NCI-H1436 (cell line): ENCODE measurements around the gene TECR.
"Not testable (repeated sequence)": the region's sequence is repeated elsewhere in the genome, so short reads cannot be mapped to it uniquely, and the experiment has no call there.

ENCODE experiments used
- DNase-seq: peaks from one replicate; lab custom pipeline; 2025; lab: John Stamatoyannopoulos, UW

The TECR gene

DNA sequence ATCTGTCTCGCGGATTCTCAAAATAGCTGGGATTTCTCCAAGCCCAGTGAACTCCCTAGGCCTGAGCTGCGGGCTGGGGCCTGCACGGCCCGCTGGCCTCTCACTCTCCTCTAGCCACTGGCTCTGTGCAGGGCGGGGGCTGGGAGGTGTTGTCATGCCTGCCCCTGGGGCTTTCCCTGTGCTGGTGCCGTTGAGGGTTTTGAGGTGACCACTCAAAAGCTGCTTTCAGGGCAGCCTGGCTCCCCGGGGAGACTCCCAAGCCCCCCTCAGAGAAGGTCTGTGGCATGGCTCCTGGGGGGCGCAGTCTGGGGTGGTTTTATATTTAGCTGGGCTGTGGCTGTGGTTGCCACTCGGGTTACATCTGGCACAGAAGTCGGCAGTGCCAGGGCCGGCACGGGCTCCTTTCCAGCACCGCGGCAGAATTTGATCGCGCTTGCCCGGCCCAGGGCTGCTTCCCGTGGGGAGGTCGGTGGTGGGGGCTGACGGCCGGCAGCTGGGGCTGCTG is 32.5 kb downstream of the TECR start:
- no peak for DNase-seq

DNA sequence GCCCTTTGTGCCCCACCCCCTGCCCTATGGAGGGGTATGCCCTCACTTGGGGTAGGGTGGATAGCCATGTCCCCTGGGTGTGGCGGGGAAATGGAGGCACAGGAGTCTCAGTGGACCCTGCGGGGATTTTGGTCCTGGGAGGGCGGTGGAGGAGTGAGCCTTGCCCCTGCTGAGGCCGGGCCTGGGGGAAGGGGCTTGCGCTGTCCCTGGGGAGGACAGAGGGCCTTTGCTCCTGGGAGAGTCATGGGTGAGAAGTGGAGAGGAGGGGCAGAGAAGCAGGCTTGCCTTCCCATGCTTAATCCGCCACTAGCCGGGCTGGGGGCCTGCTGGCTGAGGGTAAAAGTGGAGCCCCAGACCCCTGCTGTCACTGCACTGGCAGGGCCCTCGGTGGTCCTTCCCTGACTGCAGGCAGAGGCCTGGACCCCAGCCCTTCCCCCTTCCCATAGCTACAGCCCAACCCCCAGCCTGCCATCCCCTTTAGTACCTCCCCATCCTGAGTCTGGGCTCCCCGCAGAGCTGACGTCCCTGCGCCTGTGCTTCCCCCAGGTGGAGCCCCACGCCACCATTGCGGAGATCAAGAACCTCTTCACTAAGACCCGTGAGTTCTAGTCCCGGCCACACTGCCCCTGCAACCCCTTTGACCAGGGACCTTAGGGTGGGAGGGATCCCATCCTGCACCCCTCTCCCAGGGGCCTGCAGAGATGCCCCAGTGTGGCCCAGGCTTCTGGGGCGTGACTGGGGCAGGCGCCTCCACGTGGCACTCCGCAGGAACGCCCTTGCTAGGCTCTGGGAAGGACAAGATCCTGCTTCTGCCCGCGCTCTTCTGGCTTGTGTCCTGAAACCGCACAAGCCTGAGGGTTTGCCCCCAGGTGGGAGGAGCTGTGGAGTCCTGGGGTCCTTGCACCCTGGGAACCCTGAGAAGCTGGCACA is 33.5 kb downstream of the TECR start:
- DNase-seq = no peak

DNA sequence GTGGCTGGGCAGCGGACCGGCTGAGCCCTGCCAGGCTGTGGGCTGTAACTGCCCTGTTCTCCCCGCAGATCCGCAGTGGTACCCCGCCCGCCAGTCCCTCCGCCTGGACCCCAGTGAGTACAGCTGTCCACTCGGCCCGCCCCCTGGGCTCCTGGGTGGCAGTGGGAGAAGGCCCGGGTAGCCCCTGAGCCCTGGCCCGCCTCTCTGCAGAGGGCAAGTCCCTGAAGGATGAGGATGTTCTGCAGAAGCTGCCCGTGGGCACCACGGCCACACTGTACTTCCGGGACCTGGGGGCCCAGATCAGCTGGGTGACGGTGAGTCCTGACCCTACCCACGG is 34.2 kb downstream of the TECR start:
- no peak for DNase-seq

DNA sequence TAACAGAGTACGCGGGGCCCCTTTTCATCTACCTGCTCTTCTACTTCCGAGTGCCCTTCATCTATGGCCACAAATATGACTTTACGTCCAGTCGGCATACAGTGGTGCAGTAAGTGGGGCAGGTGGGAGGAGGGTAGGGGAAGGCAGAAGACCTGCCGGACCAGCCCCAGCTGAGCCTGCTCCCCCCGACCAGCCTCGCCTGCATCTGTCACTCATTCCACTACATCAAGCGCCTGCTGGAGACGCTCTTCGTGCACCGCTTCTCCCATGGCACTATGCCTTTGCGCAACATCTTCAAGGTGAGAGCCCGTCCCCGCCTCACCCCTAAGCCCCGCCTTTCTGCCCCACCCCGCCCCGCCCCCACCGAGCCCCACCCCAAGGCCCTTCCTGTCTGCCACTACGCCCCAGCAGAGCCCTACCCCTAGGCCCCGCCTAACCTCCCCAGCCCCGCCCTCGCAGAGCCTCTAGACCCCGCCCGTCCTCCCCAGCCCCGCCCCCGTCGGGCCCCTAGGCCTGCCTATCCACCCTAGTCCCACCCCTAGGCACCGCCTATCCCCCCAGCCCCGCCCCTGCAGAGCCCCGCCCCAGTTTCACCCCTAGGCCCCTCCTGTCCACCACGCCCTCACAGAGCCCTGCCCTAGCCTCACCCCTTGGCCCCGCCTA is 34.7 kb downstream of the TECR start:
- no peak for DNase-seq

DNA sequence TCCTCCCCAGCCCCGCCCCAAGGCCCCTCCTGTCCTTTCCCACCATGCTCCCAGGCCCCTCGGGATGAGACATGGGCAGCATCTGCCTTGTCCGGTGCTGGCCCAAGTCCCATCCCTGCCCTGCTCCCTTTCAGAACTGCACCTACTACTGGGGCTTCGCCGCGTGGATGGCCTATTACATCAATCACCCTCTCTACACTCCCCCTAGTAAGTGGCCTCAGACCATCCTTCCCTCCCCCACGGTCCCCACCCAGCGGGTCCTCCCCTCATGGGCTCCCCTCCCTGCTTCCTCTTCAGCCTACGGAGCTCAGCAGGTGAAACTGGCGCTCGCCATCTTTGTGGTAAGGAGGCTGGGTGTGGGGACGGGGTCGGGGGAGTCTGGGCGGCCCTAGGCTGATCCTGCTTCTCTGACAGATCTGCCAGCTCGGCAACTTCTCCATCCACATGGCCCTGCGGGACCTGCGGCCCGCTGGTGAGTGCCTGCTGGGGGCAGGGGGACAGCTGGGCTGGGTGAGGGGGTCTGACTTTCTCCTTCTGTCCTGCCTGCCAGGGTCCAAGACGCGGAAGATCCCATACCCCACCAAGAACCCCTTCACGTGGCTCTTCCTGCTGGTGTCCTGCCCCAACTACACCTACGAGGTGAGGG is 35.4 kb downstream of the TECR start:
- not testable (repeated sequence) for DNase-seq

DNA sequence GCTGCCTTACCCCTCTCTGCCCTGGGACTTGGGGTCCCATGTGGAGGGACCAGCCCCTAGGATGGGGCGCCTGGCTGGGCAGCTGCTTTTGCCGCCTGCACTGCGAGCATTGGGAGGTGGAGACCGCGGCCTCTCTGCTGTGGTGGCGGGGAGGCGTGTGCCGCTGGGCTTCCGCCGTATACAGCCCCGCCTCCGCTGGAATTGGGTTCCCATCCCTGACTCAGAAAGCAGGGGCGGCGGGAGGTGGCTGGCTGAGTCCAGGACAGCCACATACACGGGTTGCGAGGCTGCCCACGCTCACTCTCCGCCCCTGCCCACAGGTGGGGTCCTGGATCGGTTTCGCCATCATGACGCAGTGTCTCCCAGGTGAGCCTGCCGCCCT is 35.9 kb downstream of the TECR start:
- no peak for DNase-seq

DNA sequence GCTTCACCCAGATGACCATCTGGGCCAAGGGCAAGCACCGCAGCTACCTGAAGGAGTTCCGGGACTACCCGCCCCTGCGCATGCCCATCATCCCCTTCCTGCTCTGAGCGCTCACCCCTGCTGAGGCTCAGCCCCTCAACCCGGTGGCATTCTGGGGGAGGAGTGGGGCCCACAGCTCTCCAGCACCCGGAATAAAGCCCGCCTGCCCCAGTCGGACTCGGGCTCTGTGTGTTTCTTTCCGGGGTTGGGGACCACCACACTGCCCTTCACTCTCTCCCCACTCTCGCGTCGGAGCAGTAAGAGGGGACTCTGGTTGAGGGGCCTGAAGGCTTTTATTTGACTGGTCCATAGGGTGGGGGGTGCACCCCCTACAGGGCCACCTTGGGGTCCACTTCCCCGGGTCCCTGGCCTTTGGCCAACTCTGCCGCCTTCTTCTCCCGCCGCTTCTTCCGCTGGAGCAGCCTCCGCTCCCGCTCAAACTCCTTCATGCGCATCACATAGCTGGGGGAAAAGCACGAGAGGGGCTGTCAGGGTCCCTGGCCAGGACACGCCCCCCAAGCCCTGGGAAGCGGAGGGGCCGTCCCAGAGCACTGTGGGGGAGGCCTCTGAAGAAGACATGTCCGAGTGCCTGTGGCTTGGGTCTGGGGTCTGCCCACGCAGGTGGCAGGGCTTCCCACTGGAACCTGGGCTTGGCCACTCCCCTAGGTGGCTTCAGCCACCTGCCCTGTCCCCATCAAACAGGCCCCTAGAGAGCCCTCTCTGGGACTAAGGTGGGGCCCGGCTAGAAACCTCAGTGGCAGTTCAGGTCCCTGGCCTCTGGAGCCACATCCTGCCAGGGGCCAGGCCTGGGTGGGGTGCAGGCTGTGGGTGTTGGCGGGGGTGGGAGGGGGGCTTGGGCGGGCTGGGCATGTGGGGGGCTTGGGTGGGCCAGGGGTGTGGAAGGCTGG is 36.6 kb downstream of the TECR start:
- no peak for DNase-seq

DNA sequence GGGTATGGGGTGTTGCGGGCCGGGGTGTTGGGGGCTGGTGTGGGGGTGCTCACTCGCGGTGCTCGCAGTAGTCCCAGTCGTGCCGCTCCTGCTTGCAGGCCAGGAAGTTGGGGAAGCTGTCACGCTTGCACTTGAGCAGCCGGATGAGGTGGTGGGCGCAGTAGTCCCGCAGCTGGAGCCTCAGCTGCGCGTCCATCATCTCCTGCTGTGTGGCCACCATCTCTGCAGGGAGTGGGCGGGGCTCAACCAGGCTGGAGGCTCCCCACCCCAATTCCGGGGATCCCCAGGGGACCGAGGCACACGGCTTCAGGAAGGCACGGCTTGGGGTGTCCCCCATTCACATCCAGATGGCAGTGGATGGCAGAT is 37.3 kb downstream of the TECR start:
- no peak for DNase-seq

DNA sequence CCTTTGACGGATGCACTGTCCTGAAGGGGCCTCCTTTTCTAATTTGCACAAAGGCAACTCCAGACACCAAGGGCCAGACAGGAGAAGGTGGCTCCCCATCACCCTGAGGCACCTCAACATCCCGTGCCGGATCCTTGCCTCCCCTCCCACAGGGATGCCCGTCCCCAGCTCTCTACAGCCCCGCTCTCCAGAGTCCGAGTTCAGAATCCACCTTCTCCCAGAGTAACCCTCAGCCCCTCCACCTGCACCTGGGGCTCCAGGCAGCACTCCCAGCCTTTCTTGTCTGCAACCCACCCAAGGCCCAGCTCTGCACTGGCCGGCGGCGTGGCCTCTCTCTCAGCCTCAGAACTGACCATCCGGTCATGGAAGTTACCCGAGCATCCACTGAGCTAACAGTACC is 37.7 kb downstream of the TECR start:
- no peak for DNase-seq

DNA sequence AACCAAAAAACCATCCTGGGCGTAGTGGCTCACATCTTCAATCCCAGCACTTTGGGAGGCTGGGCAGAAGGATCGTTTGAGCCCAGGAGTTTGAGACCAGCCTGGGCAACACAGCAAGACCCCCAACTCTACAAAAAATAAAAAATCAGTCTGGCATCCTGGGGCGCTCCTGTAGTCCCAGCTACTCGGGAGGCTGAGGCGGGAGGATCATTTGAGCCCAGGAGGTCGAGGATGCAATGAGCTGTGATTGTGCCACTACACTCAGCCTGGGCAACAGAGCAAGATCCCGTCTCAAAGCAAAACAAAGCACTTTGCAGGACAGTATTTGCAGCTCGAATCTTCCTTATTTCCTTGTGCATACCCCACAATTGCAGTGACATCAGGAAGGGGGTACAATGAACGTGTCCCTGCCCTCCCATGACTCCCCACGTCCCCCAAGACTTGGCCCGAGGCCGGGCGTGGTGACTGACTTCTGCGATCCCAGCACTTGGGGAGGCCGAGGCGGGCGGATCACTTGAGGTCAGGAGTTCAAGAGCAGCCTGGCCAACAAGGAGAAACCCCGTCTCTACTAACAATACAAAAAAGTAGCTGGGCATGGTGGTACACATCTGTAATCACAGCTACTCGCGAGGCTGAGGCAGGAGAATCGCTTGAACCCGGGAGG is 41.6 kb downstream of the TECR start:
- no peak for DNase-seq

DNA sequence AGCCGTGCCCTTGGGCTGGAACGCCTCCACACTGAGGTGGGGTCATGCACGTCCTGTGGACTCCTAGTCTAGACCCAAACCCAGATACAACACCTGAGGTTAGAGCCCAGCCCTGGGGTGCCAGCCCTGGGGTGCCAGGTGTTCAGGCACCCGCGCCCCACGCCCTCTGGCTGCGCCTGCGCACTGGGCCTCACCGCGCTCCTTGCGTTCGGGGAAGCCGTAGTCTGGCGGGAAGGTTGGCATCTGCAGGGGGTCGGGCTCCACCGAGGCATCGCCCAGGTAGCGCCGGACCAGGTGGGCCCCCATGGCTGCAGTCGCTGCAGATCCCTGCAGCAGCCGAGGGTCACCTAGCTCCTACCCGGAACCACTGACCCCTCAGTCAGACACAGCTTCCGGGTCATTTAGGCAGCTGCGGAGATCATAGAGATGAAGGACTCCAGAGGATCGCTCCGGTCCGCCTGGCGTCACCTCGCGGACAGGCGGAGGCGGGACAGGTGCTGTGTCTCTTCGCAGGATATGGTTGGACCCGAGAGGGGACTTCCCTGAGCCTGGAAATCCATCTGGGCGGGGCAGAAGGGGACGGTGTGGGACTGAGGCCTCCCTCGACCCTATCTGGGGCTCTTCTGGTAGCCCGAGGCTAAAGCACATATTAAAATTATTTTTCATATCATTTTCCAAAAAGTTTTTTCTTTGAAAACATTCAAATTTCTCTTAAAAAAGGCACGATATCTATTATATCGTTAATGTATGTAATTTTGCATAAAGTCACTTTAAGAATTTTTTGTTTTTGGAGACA is 42.5 kb downstream of the TECR start, which contains the start of gene NDUFB7:
NDUFB7 (minus strand) TSS at position 372 of the 796 bp plus-strand sequence; CDS start at position 306, 66 bp downstream.
- DNase-seq = peak; percentile 91

DNA sequence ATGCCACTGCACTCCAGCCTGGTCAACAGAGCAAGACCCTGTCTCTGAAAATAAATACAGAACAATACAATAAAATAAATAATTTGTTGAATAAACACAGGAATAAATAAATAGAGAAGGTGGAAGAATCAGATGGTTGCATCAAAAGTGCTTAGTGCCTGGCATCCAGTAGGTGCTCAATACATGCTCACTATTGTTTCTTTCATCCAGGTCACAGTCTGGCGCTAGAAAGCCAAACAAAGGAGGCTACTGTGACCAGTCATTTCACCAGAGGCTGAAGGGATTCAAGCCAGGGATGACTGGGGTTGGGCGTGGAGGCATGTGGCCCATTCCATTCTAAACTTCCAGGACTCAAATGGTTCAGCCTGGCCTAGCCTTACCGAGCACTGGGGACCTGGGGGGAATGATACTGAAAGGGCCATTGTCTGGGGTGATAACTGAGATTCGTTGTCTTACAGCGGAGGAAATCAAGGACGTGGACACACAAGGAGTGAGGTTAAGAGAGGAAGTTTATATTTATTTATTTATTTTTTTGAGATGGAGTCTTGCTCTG is 46.1 kb downstream of the TECR start:
- no peak for DNase-seq

DNA sequence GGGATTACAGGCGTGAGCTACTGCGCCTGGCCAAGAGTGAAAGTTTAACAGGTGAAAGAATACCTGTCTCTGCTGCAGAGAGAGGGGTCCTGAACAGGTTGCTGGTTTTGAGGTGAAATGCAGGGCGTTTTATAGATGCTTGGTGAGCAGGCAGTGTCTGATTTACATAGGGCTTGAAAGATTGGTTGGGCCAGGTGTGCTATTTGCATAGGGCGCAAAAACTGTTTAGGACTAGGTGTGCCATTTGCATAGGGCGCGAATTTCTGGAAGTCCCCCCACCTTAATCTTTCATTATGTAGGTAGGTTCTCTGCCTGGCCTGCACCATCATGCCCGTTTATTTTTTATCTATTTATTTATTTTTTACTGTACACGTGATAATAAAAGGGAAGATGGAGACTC is 47.0 kb downstream of the TECR start:
- no peak for DNase-seq

DNA sequence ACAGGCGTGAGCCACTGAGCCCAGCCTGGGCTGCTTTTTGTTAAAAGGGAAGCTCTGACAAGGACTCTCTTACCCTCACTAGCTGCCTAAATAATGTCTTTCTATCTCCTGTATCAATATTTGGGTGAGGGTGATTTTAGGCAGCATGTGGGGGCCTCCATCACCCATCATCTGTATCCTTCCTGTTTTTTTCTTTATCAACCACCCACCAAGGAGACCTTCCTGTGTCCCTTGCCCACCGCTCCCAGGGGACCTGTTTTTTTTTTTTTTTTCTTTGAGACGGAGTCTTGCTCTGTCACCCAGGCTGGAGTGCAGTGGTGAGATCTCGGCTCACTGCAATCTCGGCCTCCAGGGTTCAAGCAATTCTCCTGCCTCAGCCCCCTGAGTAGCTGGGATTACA is 47.9 kb downstream of the TECR start:
- no peak for DNase-seq

DNA sequence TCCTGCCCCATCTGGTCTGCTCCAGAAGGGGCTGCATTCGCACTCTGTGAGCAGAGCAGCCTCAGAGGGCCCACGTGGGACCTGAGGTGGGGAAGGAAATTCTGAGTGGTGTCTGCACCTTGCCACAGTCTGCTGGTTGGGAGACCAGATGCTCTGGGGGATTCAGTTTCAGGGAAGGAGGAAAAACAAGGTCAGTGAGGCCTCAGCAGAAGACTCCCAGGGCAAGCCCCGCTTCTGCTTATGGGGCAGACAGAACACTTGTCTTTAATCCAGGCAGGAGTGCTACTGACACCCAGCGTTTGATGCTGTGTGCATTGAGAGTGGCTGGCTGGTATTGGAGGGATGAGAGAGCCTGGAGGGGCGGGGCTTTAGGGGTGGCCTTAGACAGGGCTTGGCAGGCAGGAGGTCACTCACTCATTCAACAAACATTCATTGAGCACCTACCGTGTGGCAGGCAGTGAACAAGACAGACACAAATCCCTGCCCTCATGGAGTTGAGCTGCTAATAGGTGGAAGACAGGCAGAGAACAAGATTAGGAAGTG is 48.6 kb downstream of the TECR start:
- DNase-seq = no peak

DNA sequence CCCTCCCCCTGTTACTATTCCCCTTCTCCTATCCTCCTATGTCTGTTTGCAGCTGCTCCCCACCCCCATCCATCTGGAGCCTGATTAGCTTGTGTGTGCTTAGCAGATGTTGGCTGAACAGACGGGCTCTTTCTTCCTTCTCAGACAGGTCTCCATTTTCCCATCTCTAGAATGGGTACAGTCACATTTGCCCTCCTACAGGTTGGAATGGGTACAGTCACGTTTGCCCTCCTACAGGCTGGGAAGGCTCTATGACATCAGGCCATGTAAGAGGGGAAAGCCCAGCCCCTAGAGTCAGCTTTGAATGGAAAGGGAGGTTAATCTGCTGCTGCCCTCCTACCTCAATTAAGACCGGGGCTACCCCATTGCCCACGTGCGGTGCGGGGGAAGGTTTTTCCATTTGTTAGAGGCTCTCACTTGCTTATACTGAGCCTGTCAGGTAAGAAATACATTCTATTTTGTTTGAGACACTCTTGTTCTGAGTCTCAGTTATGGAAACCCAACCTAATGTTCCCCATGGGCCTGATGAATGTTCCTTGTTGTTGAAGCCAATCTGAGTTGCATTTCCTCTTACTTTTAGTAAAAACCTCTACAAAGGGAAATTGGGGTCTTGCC is 51.3 kb downstream of the TECR start:
- DNase-seq = no peak

DNA sequence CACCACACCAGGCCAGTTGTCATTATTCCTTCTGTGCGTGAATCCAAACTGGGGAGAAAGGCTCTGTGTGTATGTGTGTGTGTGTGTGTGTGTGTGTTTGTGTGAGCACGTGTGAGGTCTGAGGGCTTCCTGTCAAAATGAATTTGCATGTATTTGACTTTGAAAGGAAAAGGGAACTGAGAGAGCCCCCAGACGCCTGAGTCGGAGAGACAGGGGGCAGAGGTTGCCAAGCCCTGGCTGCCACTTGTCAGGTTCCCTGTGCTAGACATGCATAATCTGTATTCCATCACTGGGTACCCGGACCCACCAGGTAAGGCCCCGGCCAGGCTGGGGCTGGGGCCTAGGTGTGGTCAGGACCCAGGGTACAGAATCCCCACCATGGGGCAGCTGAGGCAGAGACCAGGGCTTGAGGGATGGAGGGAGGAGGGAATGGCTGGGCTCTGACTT is 53.5 kb downstream of the TECR start, which contains the start of gene CLEC17A:
CLEC17A (plus strand) TSS at position 191 of the 447 bp plus-strand sequence; CDS start at position 268, 77 bp downstream.
- no peak for DNase-seq

DNA sequence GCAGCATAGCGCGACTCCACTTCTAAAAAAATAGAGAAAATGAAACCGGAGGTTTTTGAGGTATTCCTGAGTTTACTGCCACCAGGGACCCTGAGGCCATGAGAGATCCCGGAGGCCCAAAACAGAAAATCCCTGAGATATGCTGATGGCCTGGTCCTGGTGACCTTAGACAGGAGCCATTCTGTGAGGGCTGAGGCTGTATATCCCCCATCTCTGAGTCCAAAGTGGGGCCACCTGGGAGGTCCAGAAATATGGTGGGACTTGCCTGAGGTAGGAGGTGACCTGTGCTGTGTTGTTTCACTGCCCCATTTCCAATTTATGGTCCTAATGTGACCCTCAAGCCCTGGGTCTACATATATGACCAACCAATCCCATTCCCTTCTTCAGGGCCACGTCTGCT is 55.0 kb downstream of the TECR start:
- DNase-seq = not testable (repeated sequence)

DNA sequence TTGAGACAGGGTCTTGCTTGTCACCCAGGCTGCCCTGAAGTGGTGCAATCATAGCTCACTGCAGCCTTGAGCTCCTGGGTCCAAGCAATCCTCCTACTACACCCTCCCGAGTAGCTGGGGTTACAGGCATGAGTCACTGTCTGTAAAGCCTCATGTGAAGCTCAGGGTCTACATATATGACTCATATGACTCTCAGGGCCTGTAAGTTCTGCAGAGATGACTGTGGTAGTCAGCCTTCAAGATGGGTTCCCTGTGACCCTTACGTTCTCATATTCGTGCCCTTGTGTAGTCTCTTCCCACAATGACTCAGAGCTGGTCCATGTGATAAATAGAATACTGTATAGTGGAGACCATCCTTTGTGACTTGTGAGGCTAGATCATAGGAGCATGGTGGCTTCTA is 55.8 kb downstream of the TECR start:
- DNase-seq = not testable (repeated sequence)
